LNCaP clone FGC (cell line): ENCODE results near the gene TMEM120B.
"Not testable (repeated sequence)": the region's sequence is repeated elsewhere in the genome, so short reads cannot be mapped to it uniquely, and the experiment has no call there.

Experiments
- DNase-seq: peaks from one replicate; pipeline ENCODE4 v3.0.0-alpha.2; 2011; ENCODE audit warnings: low read depth
- H3K4me3 ChIP-seq: 2 replicates; pipeline ENCODE4 v1.5.1; 2011; ENCODE audit warnings: mild to moderate bottlenecking, low read depth, low read length, control low read depth
- CTCF ChIP-seq: IDR thresholded peaks from 2 replicates; pipeline ENCODE4 v1.5.1; 2012; ENCODE audit warnings: mild to moderate bottlenecking; ENCODE audit not compliant: control insufficient read depth, insufficient read depth; ENCODE audit errors: extremely low read depth

The TMEM120B gene

GRCh38 chr12:121701667-121702277 lies 10.8 kb upstream of the TMEM120B start:
- no peak for DNase-seq
- no peak overlapping the region for H3K4me3 ChIP-seq
- no peak for TF ChIP-seq CTCF

- DNase-seq, result no peak
- H3K4me3 ChIP-seq, result no peak overlapping the region
- TF ChIP-seq CTCF, result no peak
Observed at GRCh38 chr12:121702944-121703343, 9.6 kb upstream of the TMEM120B start.

GRCh38 chr12:121705514-121705913 lies 7.0 kb upstream of the TMEM120B start:
- TF ChIP-seq CTCF, result no peak
- H3K4me3 ChIP-seq, result no peak overlapping the region
- no peak for DNase-seq

GRCh38 chr12:121708313-121709063 lies 4.1 kb upstream of the TMEM120B start:
- DNase-seq, result no peak
- TF ChIP-seq CTCF, result no peak
- H3K4me3 ChIP-seq, result no peak overlapping the region

- not testable (repeated sequence) for DNase-seq, H3K4me3 ChIP-seq
Observed at GRCh38 chr12:121709064-121709424, 3.5 kb upstream of the TMEM120B start.

- no peak overlapping the region for H3K4me3 ChIP-seq
- DNase-seq, result no peak
- no peak for TF ChIP-seq CTCF
Observed at GRCh38 chr12:121709478-121709961, 3.0 kb upstream of the TMEM120B start.

- peak overlapping the region; percentile 98 for H3K4me3 ChIP-seq
- DNase-seq, result no peak
- no peak for TF ChIP-seq CTCF
Observed at GRCh38 chr12:121711361-121712189, 977 bp upstream of the TMEM120B start.
